Testis (tissue), 3 donors: Measurements from ENCODE around the gene NUP85. TPM values are rescaled to one million over a fixed set of nuclear protein-coding genes. Genes with fewer than 3 reads are reported as not detected.

Source experiments
- DNase-seq: peaks from one replicate; pipeline ENCODE4 v3.0.0-alpha.2; 2019
- H3K27ac ChIP-seq, 2 donors: fragments of 200-600 bp; sonication (generic); one replicate each; pipeline ENCODE4 v1.5.1; 2019
- H3K27me3 ChIP-seq: fragments of 200-600 bp; sonication (generic); one replicate; pipeline ENCODE4 v1.5.1; 2019
- H3K36me3 ChIP-seq: fragments of 200-600 bp; sonication (generic); one replicate; pipeline ENCODE4 v1.5.1; 2017; ENCODE audit warnings: low read depth; ENCODE audit errors: missing control alignments
- H3K4me1 ChIP-seq: fragments of 200-600 bp; sonication (generic); one replicate; pipeline ENCODE4 v1.5.1; 2019
- H3K4me3 ChIP-seq, 2 donors: fragments of 200-600 bp; sonication (generic); one replicate each; pipeline ENCODE4 v1.5.1; 2017 to 2019
- H3K9me3 ChIP-seq: fragments of 200-600 bp; sonication (generic); one replicate; pipeline ENCODE4 v1.5.1; 2017
- POLR2A ChIP-seq: fragments of 450-650 bp; IDR thresholded peaks from one replicate; pipeline ENCODE4 v1.6.1; 2017; ENCODE audit warnings: antibody characterized with exemption, mild to moderate bottlenecking, moderate library complexity
- WGBS, 2 donors: methylation state at CpG; one replicate each; pipeline ENCODE4 v1.1.5; 2018; 5-methylcytosine and 5-hydroxymethylcytosine counted together
- intact Hi-C: fragments of 100-400 bp; cut with DNase I; formaldehyde crosslinking; loops from one replicate; pipeline ENCODE4 v1.15.1; 2023; ENCODE audit warnings: low total_unique reads
- polyA plus RNA-seq: library from polyadenylated mRNA; stranded (reverse); fragments of 350-450 nt; fragmentation: Illumina TruSeq; extraction: RNeasy Lipid Tissue Mini Kit (QIAGEN cat#74804); gene quantifications from one replicate; pipeline ENCODE4 v1.2.3, GENCODE V29; 2014; ENCODE audit warnings: low read depth, low replicate concordance; ENCODE audit not compliant: insufficient read depth
- total RNA-seq, 2 donors: library from RNA; depleted of rRNA; stranded (reverse); fragments of >200 nt; gene quantifications; one replicate each; pipeline ENCODE4 v1.2.3, GENCODE V29; 2016
- TF ChIP-seq, protein P1 (sequence below), 3 experiments: fragments of 450-650 bp in 2 of 3; fragments of 200-600 bp in 1 of 3; sonication (generic) in 1 of 3; IDR thresholded peaks; one replicate each; pipeline ENCODE4 v1.5.1; 2016 to 2019; ENCODE audit warnings: antibody characterized with exemption in 3 of 3, mild to moderate bottlenecking in 2 of 3, moderate library complexity in 1 of 3

Gene NUP85
- total and polyA plus RNA-seq, 3 donors from 2014 or later: 52.6 to 76.1 (median 57.8) TPM

DNA sequence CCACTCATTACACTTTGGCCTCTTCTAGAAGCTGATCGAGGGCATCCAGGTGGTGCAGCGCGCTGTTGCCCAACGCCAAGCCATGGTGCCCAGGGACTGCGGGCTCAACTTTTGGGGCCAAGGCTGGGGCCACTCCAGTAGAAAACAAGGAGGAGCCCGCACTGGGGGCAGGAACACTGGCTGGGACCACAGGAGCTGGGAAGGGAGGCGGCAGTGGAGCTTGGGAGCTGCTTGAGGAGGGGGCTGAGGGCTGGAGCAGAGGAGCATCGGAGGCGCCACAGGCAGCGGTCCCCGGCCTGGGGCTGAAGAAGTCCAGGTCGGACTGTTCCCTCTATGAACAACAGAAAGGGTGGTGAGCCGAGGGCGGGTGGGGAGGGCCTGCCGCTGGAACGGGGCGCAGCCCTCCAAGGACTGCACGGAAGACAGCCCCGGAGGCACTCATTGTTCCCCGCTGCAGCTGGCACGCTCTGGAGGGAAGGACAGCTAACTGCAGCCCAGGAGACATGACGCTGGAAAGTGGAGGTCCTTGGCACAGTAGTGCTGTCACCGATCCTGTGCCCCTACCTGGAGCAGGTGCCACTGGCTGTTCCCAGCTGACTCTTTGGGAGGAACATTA, 34.4 kb downstream of the NUP85 start:
- intact Hi-C loops: no loop called here
- peak overlapping the region; percentile 50 to 63 for H3K27ac ChIP-seq
- H3K4me3 ChIP-seq: no peak overlapping the region
- peaks cover 2% of the 10 kb centered on the region for H3K36me3 ChIP-seq
- WGBS, 2 donors: 81 to 86% methylated on average over 16 to 23 of the region's 23 CpGs
- TF ChIP-seq, protein P1, sequence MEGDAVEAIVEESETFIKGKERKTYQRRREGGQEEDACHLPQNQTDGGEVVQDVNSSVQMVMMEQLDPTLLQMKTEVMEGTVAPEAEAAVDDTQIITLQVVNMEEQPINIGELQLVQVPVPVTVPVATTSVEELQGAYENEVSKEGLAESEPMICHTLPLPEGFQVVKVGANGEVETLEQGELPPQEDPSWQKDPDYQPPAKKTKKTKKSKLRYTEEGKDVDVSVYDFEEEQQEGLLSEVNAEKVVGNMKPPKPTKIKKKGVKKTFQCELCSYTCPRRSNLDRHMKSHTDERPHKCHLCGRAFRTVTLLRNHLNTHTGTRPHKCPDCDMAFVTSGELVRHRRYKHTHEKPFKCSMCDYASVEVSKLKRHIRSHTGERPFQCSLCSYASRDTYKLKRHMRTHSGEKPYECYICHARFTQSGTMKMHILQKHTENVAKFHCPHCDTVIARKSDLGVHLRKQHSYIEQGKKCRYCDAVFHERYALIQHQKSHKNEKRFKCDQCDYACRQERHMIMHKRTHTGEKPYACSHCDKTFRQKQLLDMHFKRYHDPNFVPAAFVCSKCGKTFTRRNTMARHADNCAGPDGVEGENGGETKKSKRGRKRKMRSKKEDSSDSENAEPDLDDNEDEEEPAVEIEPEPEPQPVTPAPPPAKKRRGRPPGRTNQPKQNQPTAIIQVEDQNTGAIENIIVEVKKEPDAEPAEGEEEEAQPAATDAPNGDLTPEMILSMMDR (IDR thresholded peaks at IDR 0.05): no peak
- TF ChIP-seq POLR2A: no peak
- no peaks in the 10 kb centered on the region for H3K9me3 ChIP-seq
- no peak for DNase-seq
- peaks cover 14% of the 10 kb centered on the region for H3K4me1 ChIP-seq
- no peaks in the 10 kb centered on the region for H3K27me3 ChIP-seq

DNA sequence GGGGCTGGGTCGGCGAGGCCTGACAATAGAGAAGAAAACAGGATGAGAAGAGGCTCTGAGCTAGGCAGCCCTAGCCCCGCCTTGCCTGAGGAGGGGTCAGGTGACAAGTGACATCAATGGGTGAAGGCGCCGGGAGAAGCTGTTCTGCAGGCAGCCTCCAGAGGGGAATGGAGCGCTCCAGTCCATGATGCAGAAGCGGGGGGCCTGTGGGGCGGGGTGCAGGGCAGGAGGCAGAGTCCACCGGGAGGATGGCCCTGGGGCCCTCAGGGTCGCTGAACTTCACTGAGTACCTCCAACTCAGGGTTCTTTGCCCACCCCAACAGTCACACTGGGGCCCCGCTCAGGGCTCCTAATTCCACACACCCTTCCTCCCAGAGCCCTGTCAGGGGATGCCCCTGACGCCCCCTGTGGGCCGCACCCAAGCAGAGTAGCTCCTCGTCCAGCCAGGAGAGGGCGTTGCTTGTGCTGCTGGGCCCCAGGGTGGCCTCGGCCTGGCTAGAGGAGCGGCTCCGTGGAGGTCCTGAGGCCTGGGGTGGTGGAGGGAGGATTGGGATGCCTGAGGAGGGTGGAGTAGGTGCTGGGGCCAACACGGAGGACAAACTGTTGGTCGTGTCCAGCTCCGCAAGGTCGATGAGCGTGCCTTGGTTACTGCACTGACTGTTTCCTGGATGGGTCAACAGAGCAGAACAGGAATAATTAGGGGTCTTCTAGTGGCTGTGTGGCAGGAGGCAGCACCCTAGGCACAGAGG, 35.1 kb downstream of the NUP85 start:
- Histone ChIP-seq H3K4me1 (peaks cover 14% of the 10 kb centered on the region), H3K27ac (peak overlapping the region; percentile 50 to 63), H3K9me3 (no peaks in the 10 kb centered on the region), H3K4me3 (no peak overlapping the region), H3K27me3 (no peaks in the 10 kb centered on the region), H3K36me3 (peaks cover 2% of the 10 kb centered on the region)
- intact Hi-C loops: no loop called here
- DNase-seq: peak; percentile 43
- WGBS, 2 donors: 54 to 76% methylated on average over 15 to 23 of the region's 23 CpGs
- TF ChIP-seq, protein P1 (IDR thresholded peaks at IDR 0.05): peak in 2 of 3 experiments; percentile 13 to 27
- TF ChIP-seq POLR2A: no peak

DNA sequence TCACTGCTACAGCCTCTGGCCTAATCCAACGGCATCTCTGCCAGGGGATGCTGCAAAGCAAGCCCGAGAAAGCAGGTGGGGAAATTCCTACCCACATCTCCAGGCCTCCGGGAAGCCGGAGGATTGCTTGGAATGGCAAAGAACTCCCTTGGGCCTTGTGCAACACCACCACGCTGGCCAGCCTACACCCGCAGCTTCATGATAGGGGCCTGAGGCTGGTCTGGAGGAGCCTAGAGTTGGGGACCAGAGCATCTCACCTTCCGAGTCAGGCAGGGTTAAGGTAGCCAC, 35.6 kb downstream of the NUP85 start:
- Histone ChIP-seq H3K27ac (peak overlapping the region; percentile 50 to 63), H3K4me1 (peaks cover 14% of the 10 kb centered on the region), H3K27me3 (no peaks in the 10 kb centered on the region), H3K36me3 (peaks cover 2% of the 10 kb centered on the region), H3K4me3 (no peak overlapping the region), H3K9me3 (no peaks in the 10 kb centered on the region)
- DNase-seq: no peak
- TF ChIP-seq POLR2A: no peak
- TF ChIP-seq, protein P1 (IDR thresholded peaks at IDR 0.05): no peak
- 67 to 86% methylated on average over 2 to 7 of the region's 7 CpGs for WGBS, 2 donors
- intact Hi-C loops: no loop called here

DNA sequence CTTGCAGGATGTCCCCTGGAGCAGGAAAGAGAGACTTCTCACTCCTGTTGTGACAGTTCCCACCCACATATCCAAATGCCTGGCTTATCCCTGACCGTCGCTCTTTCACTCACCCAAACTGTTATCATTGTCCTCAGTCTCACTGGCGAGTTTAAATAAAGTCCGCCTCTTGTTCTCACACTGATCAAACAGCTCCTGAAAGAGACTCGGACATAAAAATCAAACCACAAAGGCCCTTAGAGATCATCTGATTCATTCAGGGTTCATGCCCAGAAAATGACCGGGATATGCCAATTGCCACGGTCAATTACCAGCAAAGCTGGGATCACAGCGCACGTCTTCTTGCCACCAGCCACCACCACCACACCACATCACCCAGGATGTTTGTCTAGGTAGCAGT, 36.0 kb downstream of the NUP85 start:
- H3K4me3 ChIP-seq: no peak overlapping the region
- peaks cover 14% of the 10 kb centered on the region for H3K4me1 ChIP-seq
- peaks cover 2% of the 10 kb centered on the region for H3K36me3 ChIP-seq
- DNase-seq: no peak
- WGBS, 2 donors: 92 to 94% methylated on average over 9 of the region's 9 CpGs
- no peaks in the 10 kb centered on the region for H3K9me3 ChIP-seq
- H3K27me3 ChIP-seq: no peaks in the 10 kb centered on the region
- no peak for TF ChIP-seq POLR2A
- TF ChIP-seq, protein P1 (IDR thresholded peaks at IDR 0.05): no peak
- H3K27ac ChIP-seq: peak overlapping the region in 1 of 2 donors; percentile 63
- intact Hi-C loops: no loop called here
